Measurements from ENCODE around the gene SPAG16. TPM values are rescaled to one million over a fixed set of nuclear protein-coding genes. Genes with fewer than 3 reads are reported as not detected.

SPAG16 gene
- total RNA-seq, 1 experiment from 2014 or later: 17.3 TPM

DNA sequence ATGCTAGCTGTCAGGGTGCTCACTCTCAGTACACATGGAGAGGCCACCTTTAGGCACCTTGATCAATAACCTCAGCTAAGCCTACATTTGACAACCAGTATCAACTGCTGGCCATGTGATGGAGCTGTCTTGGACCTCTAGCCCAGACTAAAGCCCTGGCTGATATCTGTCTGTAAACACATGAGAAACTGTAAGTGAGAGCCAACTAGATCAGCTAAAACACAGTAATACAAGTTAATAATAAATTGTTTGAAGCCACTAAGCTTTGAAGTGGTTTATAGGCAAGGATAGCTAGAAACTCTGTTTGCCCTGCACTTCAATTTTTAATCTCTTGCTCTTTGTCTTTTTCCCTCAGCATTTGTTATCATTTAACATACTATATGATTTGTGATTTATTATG lies 407.1 kb downstream of the SPAG16 start:
- Histone ChIP-seq H3K14ac (ENCODE audit: insufficient read depth, low read length) (no peak overlapping the region), H3K56ac (ENCODE audit: insufficient read length, low read depth, low read length) (no peak overlapping the region), H4K20me1 (ENCODE audit: control insufficient read depth, insufficient read depth, insufficient read length) (no peaks in the 10 kb centered on the region), H4K91ac (ENCODE audit: insufficient read length, low read depth, low read length) (no peak overlapping the region), H2BK15ac (ENCODE audit: low read depth, low read length) (no peak overlapping the region), H3K23me2 (ENCODE audit: insufficient read length, low read depth, low read length, poor library complexity, severe bottlenecking) (no peaks in the 10 kb centered on the region), H3K9me3 (ENCODE audit: control insufficient read depth, low read depth, low read length) (no peaks in the 10 kb centered on the region), H3K4ac (ENCODE audit: low read depth, low read length) (no peak overlapping the region), H3K9ac (ENCODE audit: extremely low read depth, insufficient read length, low read length) (no peak overlapping the region), H4K8ac (replicated peaks; ENCODE audit: insufficient read length, low read depth, low read length) (no peak overlapping the region), H2AK5ac (ENCODE audit: insufficient read length, low read length) (no peak overlapping the region), H2BK20ac (ENCODE audit: low read depth, low read length, poor library complexity, severe bottlenecking) (no peak overlapping the region), H2BK5ac (ENCODE audit: insufficient read length, low read length) (no peak overlapping the region), H3K18ac (ENCODE audit: insufficient read length, low read depth, low read length) (no peak overlapping the region), H2BK120ac (ENCODE audit: low read depth, low read length, poor library complexity, severe bottlenecking) (no peak overlapping the region), H4K5ac (ENCODE audit: insufficient read length, low read depth, low read length) (no peak overlapping the region), H3K4me1 (ENCODE audit: insufficient read depth, low read length) (no peaks in the 10 kb centered on the region; the same call in 1 of the 2 replicates), H3K27me3 (ENCODE audit: insufficient read depth, low read length) (no peaks in the 10 kb centered on the region), H3K4me2 (ENCODE audit: insufficient read depth, insufficient read length, low read length) (no peak overlapping the region), H3K79me1 (ENCODE audit: insufficient read depth, low read depth, low read length, poor library complexity, severe bottlenecking) (no peaks in the 10 kb centered on the region), H2AFZ (ENCODE audit: low read length) (no peak overlapping the region), H3K23ac (ENCODE audit: insufficient read length, low read depth, low read length) (no peak overlapping the region), H3K79me2 (ENCODE audit: insufficient read depth, low read length) (no peaks in the 10 kb centered on the region), H3T11ph (ENCODE audit: low read length) (no peak overlapping the region), H3K27ac (ENCODE audit: insufficient read length, low read depth, low read length) (no peak overlapping the region), H2BK12ac (ENCODE audit: insufficient read length, low read depth, low read length) (no peak overlapping the region)
- Mint-ChIP-seq H3K36me3 (ENCODE audit: insufficient read depth in 1 of 3, low read depth in 3 of 3) (peaks cover 14 to 41% (median 30%) of the 10 kb centered on the region in 3 experiments), H3K4me1 (peaks cover 19 to 26% of the 10 kb centered on the region in 2 experiments), H3K27ac (peak overlapping the region in 1 of 3 experiments; percentile 14; a peak in 1 of 7 replicates), H3K4me3 (no peak overlapping the region), H3K27me3 (ENCODE audit: low read depth) (no peaks in the 10 kb centered on the region), H3K9me3 (peaks cover 33 to 38% of the 10 kb centered on the region in 2 experiments)
- DNase-seq: no peak
- TF ChIP-seq, protein P1, sequence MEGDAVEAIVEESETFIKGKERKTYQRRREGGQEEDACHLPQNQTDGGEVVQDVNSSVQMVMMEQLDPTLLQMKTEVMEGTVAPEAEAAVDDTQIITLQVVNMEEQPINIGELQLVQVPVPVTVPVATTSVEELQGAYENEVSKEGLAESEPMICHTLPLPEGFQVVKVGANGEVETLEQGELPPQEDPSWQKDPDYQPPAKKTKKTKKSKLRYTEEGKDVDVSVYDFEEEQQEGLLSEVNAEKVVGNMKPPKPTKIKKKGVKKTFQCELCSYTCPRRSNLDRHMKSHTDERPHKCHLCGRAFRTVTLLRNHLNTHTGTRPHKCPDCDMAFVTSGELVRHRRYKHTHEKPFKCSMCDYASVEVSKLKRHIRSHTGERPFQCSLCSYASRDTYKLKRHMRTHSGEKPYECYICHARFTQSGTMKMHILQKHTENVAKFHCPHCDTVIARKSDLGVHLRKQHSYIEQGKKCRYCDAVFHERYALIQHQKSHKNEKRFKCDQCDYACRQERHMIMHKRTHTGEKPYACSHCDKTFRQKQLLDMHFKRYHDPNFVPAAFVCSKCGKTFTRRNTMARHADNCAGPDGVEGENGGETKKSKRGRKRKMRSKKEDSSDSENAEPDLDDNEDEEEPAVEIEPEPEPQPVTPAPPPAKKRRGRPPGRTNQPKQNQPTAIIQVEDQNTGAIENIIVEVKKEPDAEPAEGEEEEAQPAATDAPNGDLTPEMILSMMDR (conservative IDR thresholded peaks at IDR 0.05): no peak

Measured in H9 (cell line).